Activated T-cell treated with anti-CD3 and anti-CD28 coated beads for 4 hours (primary cell): Measurements from ENCODE around the gene PRKCZ.

ENCODE experiments used
- DNase-seq: peaks from one replicate; pipeline ENCODE4 v3.0.0-alpha.2; 2020

PRKCZ gene

GRCh38 chr1:2124446-2125198 lies 74.4 kb downstream of the PRKCZ start:
- DNase-seq = no peak

DNA sequence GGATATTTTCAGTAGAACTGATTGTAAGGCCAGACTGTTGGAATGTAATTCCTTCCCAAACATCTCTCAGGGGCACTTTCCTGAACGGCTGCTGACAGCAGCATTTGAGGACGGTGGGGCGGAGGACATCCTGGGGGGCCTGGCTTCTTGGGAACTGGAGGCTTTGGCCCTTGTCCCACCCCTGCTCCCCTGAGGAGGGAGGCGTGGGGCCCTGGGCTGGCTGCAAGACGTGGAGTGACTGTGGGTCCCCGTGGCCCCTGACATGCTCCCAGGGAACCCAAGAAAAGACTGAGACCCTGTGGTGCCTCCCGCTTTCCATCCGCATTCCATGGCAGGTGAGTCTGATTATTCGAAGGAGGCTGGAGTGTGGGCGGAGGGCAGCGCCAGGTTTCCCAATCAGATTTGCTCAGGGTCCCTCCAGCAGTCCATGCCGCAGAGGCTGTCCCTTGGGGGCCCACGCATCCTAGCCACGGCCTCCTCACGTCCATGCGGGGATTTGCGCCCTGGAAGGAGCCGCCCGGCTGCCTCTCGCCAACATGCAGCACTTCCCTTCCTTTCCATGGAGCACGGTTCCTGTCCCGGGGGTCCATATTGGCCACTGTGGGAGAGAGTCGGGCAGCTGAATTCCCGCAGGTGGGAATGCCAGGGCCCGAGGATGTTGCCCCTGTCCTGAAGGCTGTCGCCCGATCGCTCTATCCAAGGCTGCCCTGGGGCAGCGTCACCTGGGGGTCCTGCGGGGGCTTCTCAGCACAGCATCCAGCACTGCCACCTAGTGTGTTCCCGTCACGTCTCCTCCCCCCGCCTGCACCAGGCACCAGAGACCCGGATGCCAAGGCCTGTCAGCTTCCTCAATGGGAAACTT lies 75.4 kb downstream of the PRKCZ start:
- no peak for DNase-seq

DNA sequence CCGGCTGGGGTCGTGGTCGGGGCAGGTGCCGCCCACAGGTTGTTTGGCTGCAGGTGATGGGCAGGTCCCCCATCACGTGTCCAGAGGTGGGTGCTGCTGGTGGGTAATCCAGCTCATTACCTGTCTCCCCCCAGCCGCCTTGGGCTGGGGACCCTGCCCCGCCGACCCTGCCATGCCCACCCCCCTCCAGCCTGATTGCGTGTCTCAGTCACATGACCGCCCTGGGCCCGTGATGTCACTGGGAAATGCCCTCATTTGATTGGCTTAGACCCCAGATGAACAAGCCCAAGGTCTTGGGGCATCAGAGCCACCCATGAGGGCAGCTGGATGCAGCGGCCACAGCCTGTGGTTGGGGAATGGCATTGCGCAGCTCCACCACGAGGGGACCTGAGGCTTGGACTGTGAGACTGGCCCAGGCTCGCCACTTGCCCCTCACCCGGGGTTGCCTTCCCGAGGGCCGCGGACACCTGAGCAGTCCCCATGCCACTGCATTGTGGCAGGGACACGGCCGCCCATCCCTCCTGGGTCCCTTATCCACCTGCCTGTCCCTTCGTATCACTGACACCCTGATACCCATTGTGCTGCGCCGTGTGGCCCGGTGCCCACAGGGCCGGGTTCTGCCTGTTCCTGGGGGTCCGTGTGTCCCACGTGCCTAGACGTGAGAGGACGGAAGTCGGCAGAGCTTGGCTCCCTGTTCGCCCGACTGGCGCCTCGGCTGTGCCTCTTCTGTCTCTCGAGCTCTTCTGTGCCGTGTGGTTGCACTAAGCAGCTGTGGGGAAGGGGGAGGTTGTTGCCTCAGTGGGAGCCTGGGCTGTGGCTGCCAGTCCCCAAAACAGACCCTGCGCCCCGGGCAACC lies 76.3 kb downstream of the PRKCZ start:
- DNase-seq = no peak

- no peak for DNase-seq
Observed at GRCh38 chr1:2127187-2128145, 77.3 kb downstream of the PRKCZ start.

- no peak for DNase-seq
Observed at GRCh38 chr1:2128189-2128901, 78.1 kb downstream of the PRKCZ start.

GRCh38 chr1:2129256-2129943 lies 79.2 kb downstream of the PRKCZ start:
- no peak for DNase-seq

DNA sequence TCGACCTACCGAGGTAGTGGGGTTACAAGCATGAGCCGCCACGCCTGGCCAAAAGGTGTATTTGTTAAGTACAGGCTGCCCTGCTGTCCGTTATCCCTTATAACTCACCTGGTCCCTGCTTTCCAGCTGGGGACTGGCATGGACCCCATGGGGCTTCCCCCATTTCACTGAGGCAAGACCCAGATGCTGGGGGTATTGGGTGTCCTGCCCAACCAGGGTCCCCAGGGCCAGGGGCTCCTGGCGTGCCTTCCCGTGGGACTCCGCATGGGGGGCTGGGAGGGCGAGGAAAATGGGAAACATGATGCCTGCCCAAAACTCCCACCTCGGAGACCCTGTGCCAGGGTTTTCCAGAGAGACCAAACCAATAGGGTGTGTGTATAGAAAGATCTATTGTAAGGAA lies 79.9 kb downstream of the PRKCZ start:
- no peak for DNase-seq

DNA sequence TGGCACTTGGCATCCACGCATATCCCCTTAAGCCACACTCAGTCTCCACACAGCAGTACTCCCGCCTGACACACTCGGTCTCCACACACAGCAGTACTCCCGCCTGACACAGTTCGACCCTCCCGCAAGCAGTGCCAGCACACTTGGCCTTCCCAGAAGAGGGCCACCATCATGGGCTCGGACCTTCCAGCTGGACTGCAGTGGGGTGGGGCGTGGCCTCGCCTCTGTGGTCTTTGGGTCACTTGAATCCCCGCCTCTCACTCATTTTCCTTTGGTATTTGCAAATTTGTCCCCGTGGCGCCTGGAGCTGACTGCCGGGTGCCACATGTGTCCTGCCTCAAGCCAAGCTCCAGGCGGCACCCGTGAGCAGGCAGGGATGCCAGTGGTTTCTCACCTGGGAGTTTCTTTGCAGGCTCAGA lies 80.7 kb downstream of the PRKCZ start:
- no peak for DNase-seq

DNA sequence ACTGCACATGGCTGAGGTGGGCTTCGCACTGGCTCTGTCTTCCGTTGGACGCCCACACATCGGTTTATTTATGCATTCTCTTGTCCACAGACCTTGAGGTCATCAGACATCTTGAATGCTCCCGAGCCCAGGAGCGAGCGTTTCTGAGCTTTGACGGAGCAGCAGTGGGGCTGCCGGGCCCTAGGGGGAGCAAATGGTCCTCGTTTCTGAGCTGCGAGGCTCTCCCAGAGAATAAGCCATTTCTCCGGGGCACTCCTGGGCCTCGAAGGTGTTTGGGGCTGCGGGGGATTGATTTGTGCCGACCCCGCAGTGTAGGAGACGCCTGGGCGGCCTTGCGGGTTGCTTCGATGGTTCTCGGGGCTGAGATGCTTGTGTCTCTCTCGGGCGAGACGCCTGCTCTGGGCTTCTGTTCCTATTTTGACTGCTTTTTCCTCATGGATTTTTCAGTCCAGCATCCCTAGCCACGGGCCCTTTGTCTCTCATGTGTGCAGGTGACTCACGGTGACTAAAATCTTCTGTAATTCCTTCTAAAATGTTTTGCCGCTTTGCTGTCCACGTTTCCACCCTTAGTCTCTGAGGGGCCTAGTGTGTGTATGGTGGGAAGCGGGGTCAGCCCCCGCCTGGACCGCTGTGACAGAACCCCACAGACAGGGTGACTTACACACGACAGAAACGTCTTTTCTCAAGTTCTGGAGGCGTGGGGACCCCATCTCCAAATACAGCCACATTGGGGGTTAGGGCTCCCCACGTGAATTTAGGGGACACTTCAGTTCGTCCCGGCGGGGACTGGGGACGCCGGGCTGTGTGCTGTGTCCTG lies 82.2 kb downstream of the PRKCZ start:
- DNase-seq = no peak

GRCh38 chr1:2133039-2133878 lies 83.0 kb downstream of the PRKCZ start:
- DNase-seq = peak; percentile 92

- no peak for DNase-seq
Observed at GRCh38 chr1:2133879-2134215, 83.6 kb downstream of the PRKCZ start.

- DNase-seq = no peak
Observed at GRCh38 chr1:2134266-2134620, 84.0 kb downstream of the PRKCZ start.

DNA sequence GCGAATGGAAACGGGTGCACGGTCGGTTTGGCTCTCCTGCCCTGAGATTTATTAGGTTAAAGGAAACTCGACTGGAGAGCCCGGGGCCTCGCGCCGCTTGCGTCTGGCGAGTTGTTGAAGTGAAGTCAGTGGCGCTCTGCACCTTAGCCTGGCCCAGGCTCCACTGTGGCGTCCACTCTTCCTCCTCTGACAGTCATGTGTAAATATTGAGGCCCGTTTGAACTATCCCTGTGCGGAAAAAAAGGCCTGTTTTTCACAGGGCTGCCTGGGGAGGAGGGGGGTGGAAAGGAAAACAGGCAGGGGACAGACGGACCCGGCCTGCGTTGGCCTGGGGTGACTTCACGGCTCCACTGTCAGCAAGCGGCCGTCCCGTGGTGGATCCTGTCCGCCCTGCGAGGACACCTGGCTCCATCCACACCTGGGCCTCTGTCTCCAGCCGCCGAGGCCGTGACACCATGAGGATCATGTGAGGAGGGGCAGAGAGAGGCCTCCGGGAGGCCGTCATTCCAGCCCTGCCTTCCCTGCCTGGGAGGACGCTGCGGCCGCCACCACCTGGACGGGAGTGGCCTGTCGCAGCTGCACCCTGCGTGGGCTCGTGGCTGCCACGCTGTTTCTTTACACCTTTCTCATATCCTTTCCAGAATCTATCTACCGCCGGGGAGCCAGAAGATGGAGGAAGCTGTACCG lies 84.6 kb downstream of the PRKCZ start:
- DNase-seq = no peak

DNA sequence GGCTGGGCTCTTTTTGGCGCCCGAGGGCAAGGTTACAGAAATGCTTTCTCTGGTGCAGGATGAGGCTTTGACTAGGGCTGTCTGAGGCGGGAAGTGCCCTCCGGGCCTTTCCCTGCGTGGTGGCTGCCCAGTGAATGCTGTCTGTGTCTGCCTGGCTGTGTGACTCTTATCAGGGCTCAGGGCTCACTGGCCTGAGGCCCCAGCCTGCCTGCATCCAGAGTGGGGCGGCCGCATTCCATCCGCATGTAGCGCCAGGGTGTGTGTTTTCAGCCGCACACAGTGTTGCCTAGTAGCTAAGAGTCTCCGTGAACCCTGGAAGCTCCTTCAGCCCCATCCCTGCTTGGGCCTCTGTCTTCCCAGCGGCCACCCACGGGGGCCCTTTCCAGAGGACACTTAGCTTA lies 85.2 kb downstream of the PRKCZ start:
- DNase-seq = no peak

DNA sequence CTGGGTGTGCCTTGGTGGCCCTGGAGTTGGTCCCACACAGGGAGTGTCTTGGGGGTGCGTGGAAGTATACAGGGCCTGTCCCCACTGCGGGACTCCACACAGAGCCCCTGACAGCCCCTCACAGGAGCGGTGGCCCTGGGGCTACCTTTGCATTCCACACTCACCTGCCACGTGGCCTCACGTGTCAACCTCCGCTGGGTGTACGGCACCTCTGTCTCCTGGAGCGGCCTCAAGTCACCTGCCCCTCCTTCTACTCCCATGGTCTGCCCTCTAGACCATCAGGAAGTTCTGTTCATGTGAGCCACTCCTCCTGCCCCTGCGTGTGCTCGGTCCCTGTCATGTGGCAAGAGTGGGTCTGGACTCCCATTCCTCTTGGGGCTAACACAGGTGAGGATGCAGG lies 85.7 kb downstream of the PRKCZ start:
- DNase-seq = no peak

DNA sequence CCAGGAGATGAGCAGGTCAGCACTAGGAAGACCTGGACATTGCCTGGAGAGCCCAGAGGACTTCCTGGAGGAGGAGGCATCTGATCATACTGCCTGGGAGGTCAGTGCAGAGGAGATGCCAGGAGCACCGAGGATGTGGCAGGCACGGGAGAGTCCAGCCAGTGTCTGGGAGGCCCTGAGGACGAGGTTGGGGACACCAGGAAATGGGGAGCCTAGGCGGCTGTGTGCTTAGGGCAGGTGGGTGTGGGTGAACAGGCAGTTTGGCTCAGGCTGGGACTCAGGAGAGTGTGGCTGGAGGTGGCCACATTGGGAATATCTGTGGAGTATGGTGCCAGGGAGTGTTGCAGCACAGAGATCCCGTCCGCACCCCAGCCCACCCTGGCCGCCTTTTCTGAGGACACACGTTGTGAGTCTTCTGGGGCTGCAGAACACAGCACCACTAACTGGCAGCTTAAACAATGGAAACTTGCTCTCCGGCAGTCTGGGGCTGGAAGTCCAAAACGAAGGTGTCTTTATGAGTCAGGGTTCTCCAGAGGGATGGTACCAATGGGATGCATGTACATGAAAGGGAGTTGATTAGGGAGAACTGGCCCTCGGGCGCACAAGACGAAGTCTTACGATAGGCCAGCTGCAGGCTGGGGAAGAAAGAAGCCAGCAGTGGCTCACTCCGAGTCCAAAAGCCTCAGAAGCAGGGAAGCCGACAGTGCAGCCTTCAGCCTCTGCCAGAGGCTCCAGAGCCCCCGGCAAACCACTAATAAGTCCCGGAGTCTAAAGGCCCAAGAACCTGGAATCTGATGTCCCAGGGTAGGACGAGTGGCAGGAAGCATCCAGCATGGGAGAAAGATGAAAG lies 86.4 kb downstream of the PRKCZ start:
- no peak for DNase-seq
